ENCODE results near the gene TRANK1.

DNA sequence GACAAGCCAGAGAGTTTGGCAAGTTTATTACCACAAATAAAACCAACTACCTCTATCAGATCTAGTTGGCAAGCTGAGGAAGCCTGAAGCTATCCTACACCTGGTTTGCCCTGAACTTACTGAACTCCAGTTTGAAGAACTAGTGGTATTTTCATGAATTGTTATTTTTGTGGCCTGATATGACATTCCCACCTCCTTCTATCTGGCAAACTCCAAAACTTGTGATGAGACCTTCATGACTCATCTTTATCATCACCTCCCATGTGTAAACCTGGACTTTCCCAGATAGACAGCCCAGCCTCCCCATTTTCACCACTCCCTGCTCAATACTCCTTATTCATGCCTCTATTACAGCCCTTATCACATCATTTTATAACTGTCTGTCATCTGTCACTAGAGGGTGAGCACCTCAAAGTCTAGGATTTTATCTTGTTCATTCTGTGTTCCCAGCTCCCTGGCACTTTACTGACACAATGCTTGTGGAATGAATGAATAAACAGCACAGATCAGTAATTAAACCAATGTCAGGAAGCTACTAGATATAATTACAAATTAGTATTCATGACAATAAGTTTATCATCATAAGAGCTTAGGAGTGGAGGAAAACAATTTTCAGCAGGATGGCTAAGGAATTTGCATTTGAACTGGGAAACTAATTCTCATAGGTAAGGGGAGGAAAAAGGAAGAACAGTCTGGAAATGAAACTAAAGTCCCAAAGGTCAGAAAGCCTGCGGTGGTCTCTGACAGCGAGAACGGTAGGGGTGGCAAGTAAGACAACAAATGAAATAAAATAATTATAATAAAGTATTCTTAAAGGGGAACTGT lies 13.2 kb upstream of the TRANK1 start:
- no peak for TF ChIP-seq YY1 (IDR thresholded peaks at IDR 0.05; ENCODE audit: insufficient read depth, insufficient read length)
- no peak for TF ChIP-seq ZNF274 (IDR thresholded peaks at IDR 0.05; ENCODE audit: low read depth, low read length)
- TF ChIP-seq SUZ12 (IDR thresholded peaks at IDR 0.05; ENCODE audit: extremely low read depth, insufficient read depth, insufficient read length): no peak

All from NT2/D1 (cell line).